CD4-positive, alpha-beta T cell treated with Interferon alpha-2 for 1 hour (primary cell): ENCODE data around the gene TECTA.
A peak's percentile ranks its signal among the peaks of the same experiment; 100 is the strongest.

Experiments used
- DNase-seq, 2 donors: peaks; one replicate each; pipeline ENCODE4 v3.0.0-alpha.2; 2020 to 2022

TECTA gene

DNA sequence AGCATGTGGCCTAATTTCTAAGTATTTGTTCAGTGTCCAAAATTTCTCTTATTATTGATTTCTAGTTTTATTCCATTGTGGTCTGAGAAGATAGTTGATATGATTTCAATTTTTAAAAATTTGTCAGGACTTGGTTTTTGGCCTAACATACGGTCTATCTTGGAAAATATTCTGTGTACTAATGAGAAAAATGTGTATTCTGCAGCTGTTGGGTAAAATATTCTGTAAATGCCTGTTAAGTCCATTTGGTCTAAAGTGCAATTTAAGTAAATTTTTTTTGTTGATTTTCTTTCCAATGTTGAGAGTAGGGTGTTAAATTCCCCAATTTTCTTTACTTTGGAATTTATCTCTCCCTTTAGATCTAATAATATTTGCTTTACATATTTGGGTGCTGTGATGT lies 78.3 kb downstream of the TECTA start:
- no peak for DNase-seq

- DNase-seq, result no peak
These were observed 79.1 kb downstream of the TECTA start for GRCh38 chr11:121180183-121180582.

DNA sequence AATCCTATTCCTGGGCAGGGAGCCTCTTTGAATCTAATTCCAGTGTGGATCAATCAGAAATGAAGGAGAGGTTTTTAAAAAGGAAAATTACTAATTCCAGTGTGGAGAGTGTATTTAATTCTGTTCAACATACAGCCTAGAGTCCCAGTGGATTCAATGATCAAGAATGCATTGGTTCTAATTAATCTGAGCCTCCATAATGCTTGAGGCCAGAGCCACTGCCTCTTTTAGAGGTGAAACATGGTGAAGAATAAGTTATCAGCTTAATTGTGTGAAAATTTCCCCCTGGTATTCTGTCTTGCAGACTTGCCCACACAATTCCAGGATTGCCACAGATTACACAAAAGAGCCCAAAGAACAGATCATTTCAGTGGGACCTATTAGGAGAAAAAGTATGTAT lies 87.7 kb downstream of the TECTA start:
- no peak for DNase-seq

DNA sequence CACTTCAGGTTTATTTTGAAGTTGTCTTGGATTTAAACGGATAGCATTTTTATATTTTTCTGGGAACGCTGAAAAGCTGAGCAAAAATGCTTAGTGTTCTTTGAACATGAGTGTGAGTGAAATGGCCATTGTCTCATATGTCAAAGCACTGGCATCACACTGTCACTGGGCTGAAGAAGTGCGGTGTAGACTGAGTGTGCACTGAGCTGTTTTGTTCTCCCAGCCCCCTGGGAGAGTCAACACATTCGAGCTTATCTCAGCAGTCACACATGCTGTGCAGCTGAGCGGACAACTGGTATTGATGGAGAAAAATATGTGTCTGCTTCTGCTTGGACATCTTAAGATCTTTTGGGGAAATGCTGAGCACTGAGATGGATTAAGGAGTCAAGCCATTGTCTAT lies 90.8 kb downstream of the TECTA start:
- DNase-seq, result no peak

- peak; percentile 33 to 68 for DNase-seq
These were observed 93.9 kb downstream of the TECTA start for GRCh38 chr11:121194731-121195596.

DNA sequence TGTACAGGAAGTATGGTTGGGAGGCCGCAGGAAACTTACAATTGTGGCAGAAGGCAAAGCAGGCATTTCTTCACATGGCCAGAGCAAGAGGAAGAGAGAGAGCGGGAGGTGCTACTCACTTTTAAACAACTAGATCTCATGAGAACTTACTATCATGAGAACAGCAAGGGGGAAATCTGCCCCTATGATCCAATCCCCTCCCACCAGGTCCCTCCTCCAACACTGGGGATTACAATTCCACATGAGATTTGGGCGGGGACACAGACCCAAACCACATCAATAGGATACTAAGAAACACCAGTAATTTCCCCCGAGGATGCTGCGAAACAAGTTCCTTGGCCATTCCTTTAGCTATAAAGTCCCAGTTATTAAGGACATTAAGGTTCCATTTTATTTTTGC lies 97.4 kb downstream of the TECTA start:
- no peak for DNase-seq

DNA sequence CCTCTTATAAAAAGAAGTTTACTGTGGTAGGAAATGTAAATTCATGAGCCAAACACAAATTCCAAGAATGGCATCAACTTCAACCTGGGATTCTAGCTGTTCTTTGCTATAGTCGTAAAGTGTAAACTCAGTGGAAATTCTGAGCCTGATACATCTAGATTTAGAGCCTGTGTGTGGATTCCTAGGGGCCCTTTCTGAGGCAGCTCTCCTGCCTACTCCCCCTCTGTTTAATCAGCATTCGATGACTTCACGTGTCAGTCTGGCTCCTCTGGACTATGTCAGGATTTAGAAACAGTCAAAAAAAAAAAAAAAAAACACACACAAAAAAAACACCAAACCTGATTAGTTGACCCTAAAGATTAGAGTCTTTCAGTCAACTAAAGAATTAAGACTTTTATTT lies 98.5 kb downstream of the TECTA start:
- no peak for DNase-seq

- DNase-seq, result no peak
These were observed 105.8 kb downstream of the TECTA start for GRCh38 chr11:121206810-121207209.

DNA sequence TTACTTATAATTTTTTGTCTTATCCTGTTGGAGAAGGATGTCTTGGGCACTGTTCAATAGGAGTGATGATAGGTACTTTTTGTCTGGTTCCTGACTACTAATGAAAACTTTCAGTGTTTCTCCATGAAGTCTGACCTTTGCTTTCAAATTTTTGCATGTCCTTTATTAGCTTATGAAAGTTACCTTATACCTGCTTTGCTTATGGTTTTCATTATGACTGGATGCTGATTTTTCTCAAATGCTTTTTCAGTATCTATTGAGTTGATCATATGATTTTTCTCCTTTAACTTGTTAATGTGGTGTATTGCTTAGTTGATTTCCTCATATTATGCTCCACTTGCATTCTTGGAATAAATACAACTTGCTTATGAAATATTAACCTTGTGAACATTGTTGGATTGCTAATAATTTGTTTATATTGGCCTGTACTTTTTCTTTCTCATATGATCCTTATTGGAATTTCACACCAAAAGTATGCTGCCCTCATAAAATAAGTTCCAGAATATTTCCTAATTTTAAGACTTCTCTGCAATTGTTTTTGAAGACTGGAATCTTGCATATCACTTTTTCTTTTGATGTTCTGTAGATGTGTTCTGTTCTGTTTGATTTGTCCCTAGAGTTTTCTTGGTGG lies 106.6 kb downstream of the TECTA start:
- no peak for DNase-seq

- DNase-seq, result no peak
These were observed 109.5 kb downstream of the TECTA start for GRCh38 chr11:121210445-121211080.

GRCh38 chr11:121211626-121212025 lies 110.6 kb downstream of the TECTA start:
- DNase-seq, result no peak

DNA sequence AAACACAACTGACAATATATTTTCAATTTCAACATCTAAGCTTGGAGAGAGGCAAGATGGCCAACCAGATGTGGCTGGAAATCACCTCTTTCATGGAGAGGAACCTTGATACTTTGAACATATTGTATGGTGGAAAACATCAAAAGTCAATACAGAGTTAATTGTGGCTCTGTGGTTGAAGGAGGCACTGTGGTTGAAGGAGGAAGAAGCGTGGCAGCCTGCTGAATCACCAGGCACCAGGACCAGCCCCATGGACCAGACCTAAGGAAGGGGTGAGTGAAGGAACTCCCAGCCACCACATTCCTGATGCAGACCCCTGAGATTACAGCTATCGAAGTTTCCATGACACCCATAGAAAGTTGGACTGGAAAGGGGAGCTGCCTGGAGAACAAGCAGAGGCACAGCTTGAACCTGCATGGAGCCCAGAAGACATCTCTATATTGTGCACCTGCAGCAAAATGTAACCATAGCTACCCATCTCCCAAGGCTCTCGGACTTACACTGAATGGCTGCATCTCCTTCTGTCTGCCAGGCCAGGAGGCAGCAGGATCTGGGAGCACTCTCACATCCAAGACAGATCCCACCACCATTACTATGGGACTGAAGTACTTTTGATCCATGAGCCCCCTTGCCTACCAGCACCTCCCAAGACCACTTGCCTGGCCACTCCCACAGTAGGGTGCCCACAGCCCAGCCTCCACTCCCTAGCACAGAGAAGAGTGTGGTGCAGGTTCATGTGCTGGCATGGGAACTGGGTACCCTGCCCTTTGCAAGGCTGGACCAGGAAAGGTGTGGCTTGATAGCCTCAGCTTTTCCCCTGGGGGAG lies 111.7 kb downstream of the TECTA start:
- no peak for DNase-seq

DNA sequence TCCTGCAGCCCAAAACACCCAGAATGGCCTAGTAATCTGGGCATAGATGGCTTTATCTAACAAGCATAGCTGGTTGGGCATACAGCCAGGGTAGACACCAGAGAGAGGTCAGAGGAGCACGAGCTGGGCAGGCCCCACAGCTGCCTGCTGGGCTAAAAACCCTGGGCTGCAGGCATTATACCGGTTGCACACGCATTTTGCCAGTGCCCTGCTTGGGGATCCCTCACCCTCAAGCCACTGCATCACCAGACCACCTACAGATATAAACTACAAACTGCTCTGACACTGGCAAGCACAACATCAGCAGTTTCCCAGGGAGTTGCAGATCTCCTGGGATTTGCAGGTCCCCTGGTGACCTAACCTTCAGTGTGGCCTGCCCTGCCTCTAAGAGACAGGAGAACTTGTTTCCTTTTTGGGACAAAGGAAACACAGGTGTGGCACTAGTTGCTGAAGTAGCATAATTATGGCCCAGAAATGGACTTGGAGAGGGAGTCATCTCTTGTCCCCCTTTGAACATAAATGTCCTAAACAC lies 112.4 kb downstream of the TECTA start:
- DNase-seq, result no peak

DNA sequence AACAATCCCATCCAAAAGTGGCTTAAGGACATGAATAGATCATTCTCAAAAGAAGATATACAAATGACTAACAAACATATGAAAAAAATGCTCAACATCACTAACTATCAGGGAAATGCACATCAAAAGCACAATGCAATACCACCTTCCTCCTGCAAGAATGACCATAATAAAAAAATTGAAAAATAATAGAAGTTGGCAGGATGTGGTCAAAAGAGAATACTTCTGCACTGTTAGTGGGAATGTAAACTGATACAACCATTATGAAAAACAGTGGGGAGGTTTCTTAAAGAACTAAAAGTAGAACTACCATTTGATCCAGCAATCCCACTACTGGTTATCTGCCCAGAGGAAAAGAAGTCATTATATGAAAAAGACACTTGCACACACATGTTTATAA lies 113.8 kb downstream of the TECTA start:
- no peak for DNase-seq

- DNase-seq, result no peak
These were observed 120.6 kb downstream of the TECTA start for GRCh38 chr11:121221496-121222200.

- no peak for DNase-seq
These were observed 122.1 kb downstream of the TECTA start for GRCh38 chr11:121223161-121223560.

DNA sequence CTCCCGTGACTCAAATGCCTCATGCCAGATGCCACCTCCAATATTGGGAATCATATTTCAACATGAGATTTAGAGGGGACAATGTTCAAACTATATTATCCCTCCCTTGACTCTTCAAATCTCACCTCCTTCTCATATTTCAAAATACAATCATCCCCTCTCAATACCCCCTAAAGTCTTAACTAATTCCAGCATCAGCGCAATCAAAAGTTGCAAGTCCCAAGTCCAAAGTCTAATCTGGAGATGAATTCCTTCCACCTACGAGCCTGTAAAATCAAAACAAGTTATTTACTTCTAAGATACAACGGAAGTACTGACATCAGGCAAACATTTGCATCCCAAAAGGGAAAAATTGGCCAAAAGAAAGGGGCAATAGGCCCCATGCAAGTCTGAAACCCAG lies 124.3 kb downstream of the TECTA start:
- no peak for DNase-seq

DNA sequence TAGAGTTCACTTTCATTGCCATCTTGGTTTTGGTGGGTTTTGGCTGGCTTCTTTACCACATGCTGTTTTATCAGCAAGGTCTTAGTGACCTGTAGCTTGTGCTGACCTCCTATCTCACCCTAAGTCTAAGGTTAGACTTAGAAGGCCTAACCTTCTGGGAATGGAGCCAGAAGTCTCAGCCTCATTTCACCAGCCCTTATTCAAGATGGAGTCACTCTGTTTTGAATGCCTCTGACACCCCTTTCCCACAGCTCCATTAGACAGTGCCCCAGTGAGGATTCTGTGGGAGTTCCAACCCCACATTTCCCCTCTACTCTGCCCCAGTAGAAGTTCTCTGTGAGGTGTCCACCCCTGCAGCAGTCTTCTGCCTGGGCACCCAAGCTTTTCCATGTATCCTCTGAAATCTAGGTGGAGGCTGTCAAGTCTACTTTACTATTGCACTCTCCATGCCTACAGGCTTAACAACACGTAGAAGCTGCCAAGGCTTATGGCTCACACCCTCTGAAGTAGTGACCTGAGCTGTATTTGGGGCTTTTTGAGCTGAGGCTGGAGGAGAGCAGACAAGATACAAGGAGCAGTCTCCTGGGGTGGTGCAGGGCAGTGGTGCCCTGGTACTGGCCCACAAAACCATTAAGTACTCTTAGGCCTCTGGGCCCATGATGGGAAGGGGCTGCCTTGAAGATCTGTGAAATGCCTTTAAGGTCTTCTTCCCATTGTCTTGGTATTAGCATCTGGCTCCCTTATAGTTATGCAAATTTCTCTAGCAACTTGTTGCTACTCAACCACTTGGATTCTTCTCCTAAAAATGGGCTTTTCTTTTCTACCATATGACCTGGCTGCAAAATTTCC lies 125.6 kb downstream of the TECTA start:
- no peak for DNase-seq

DNA sequence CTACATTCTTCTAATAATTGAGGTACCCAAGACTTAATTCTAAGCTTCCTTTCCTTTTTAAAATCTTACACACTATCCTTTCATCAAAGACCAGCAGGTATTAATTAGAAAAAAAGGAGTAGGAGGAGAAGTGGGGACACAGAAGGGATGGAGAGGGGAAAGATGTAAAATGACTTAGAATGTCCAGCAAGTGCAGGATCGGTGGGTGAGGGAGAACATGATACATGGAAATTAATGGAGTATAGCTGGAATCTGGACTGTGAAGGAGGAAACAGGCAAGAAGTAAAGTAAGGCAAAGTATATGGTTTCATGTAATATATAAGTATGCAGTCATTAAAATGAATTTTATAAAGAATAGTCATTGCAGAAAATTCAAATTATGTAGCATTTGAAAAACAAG lies 127.8 kb downstream of the TECTA start:
- DNase-seq, result no peak

GRCh38 chr11:121229495-121230215 lies 128.6 kb downstream of the TECTA start:
- DNase-seq, result no peak
